NCI-H1048 (cell line): ENCODE results near the gene PIGM.

Source experiments
- DNase-seq: peaks from one replicate; lab custom pipeline; 2025; lab: John Stamatoyannopoulos, UW

Gene PIGM

GRCh38 chr1:160022330-160023310 is 9.2 kb downstream of the PIGM start:
- no peak for DNase-seq

GRCh38 chr1:160021376-160022074 is 10.3 kb downstream of the PIGM start:
- no peak for DNase-seq

DNA sequence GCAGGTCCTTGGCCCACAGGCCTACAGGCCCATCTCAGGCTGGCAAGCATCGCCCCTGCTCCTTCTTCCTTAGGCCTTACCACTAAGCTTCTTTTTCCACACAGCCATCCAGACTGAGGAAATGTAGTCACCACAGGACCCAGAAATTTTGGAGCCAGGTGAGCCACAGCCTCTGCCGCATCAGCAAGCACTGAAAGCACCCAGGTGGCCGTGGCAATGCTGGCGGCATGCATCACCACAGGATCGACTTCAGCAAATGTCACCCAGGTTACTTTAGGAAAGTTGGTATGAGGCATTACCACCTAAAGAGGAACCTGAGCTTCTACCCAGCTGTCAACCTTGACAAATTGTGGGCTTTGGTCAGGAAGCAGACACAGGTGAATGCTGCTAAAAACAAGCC is 11.6 kb downstream of the PIGM start:
- no peak for DNase-seq

DNA sequence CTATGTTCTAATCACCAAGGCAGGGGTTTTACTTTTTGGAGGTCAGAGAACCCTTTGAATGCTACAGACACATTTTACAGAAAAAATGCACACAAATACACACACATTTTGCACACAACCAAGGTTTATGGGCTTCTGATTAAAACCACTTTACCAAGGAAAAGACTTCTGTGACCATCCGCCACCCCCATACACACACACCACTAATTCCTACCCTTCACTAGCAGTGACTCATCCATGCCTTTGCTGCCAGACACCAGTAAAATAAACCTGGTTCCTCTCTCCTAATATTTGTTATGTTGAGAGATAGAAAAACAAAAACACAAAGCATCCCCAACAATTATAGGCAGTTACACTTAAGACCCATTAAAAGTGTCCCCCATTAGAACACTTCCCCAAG is 12.9 kb downstream of the PIGM start:
- DNase-seq: no peak

- DNase-seq: no peak
Measured at GRCh38 chr1:160018347-160018746, 13.4 kb downstream of the PIGM start.

DNA sequence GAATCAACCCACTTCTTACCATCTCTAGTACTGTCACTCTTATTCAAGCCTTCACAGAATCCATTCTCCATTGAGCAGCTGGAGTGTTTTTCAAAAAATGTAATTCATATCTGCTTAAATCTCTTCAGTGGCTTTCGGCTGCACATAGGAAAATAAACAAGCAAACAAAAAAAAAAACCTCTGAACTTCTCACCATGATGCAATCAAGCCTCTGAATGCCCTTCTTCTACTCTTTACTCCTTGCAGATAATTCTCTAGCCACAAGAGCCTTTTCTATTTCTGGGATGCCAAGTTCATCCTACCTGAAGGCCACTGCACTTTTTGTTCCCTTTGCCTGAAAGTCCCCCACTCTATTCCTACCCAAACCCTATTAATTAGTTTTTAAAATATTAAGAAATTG is 14.2 kb downstream of the PIGM start:
- DNase-seq: no peak

DNA sequence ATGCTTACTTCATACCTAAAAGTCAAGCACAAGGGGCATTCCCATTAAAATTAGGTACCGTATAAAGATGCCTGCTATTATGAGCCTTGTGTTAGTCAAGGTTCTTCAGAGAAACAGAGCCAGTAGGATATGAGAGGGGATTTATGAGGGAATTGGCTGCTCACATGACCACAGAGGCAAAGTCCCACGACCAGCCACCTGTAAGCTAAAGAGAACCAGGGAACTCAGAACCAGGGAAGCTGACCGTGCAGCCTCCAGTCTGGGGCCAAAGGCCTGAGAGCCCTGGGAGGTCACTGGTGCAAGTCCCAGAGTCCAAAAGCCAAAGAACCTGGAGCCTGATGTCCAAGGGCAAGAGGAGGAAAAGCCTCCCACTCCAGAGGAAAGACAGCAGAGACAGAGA is 20.0 kb downstream of the PIGM start:
- no peak for DNase-seq

GRCh38 chr1:160009801-160010200 is 22.0 kb downstream of the PIGM start:
- DNase-seq: no peak

- DNase-seq: no peak
Measured at GRCh38 chr1:160009081-160009480, 22.7 kb downstream of the PIGM start.

DNA sequence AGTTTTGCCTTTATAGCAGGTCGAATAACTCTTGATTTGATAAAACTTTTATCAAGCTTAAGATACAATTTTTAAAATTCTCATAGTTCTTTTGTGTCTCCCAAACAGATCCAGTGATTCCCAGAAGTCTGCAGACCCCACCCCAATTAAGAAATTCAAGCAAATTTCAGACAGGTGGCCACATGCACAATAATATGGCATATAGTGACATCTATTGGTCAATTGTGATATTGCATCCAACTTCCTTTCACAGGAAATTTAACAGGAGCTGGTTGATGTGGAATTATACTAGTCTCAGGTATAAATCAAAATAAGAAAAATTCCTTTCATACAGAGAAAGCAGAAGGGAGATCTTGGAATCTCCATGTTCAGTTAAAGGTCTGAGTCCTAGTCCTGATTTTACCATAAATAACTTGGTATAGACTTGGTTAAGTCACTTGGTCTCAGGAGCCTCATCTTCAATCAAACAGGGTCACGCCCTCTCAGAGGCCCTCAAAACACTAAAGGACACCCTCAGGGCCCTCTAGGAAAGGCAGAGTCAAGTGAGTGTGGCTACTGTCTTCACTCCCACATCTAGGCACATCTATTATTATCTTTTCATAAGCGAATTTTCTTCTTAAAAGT is 24.1 kb downstream of the PIGM start:
- DNase-seq: no peak

GRCh38 chr1:160006312-160006940 is 25.4 kb downstream of the PIGM start:
- peak; percentile 79 for DNase-seq

GRCh38 chr1:160005070-160005469 is 26.7 kb downstream of the PIGM start:
- no peak for DNase-seq

DNA sequence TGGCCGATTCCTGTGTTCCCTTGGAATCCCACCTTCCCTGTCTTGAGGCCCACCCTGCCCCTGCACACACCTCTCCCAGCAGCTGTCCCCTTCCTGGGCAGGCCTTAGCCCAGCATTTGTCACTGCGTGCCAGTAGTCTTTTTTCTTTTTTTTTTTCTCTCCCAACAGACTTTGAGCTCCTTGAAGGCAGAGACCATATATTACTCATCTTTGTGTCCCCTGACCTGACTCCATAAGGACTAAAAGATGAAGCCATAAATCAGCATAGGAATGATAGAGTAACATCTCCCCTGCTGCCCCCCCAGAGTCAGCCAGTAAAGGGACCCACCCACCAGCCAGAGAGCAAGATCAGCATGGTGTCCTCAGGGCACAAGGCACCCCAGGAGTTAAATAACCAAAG is 27.4 kb downstream of the PIGM start:
- no peak for DNase-seq

DNA sequence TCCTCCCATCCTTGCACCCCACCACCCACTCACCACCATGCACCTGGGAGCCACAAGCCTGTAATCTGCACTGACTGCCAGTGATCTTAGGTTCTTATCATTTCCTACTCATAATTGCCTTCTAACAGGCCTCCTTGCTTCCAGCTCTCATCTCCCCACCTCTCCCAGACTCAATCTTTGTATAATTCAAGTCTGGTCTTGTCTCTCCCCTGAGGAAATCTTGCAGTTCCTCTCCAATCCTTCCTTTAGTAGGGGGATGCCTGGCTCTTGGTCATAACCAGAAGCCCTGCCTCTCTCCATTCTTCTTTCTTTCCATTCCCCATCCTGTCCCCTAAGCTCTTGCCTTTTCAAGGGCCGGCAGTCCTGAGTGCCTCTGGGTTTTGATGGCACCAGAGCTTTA is 27.8 kb downstream of the PIGM start:
- DNase-seq: no peak

DNA sequence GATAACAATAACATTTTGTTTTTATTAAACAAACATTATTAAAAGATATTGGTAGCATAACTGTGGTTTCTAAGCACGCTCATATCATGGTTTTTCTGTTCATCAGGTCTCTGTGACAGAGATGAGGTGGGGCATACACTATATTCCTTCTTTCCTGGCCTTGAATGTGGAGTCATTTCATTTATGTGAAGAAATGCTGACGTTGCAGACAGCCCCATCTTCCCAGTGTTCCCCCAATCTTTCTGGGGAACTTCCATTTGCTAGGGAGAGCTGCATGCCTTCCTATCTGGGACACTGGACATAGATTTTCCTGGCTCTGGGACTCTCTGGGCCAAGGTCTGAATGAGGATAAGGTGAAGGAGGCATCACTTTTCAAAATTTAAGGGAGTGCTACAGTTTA is 30.4 kb downstream of the PIGM start:
- DNase-seq: no peak

- DNase-seq: no peak
Measured at GRCh38 chr1:159999204-159999603, 32.6 kb downstream of the PIGM start.

DNA sequence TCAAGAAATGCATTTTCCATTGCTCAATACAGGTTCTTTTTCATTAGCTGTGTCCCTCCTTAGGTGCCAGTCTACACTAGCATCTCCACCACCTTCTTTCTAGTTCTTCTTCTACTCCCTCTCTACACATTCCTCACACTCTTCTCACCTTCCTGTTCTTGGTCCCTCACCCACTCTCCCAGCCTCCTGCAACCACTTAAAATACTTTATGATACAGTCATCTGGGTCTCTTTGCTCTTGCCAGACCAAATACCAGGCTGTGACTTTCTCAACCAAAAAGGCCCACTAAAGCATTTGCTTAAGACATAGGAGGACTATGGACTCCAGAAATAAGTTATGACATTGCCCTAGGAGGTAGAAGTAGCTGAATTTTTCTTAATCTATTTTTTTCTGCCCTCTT is 35.1 kb downstream of the PIGM start:
- DNase-seq: no peak

GRCh38 chr1:159994896-159995295 is 36.9 kb downstream of the PIGM start:
- no peak for DNase-seq

- DNase-seq: no peak
Measured at GRCh38 chr1:159993911-159994310, 37.9 kb downstream of the PIGM start.

- no peak for DNase-seq
Measured at GRCh38 chr1:159992161-159992560, 39.6 kb downstream of the PIGM start.

- no peak for DNase-seq
Measured at GRCh38 chr1:159991513-159991912, 40.3 kb downstream of the PIGM start.

DNA sequence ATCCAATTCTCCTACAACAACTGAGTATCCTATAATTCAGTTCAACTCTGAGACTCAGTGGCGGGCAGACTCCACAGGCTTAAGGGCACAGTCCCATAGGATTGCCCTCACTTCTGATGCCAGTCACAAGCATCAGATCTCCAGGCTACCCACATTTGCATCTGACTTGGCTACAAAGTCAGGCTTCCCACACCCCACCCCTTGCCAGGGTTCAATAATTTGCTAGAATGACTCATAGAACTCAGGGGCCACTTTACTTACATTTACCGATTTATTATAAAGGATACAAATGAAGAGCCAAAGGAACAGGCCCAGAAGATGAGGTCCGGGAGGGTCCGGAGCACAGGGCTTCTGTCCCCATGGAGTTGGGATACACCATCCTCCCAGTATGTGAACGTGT is 41.8 kb downstream of the PIGM start:
- DNase-seq: no peak
